HCT116 (cell line): Measurements from ENCODE around the gene LCLAT1. TPM values are rescaled to one million over a fixed set of nuclear protein-coding genes. Genes with fewer than 3 reads are reported as not detected.

Experiments
- ATAC-seq: fragments of 200-7000 bp; cut with Tn5 transposase; 2 replicates; pipeline ENCODE4 v1.9.1; 2020; ENCODE audit warnings: mild to moderate bottlenecking, moderate library complexity
- BruUV-seq: library from RNA; stranded (reverse); fragments of 400-500 nt; replicated peaks from 2 replicates; lab custom pipeline; 2021; lab: Mats Ljungman, UMichigan
- CTCF ChIA-PET: fragments of 300-600 bp; sonication (Branson Sonifier 250); formaldehyde crosslinking; loops from one replicate; lab custom pipeline; 2021; ENCODE audit warnings: antibody characterized with exemption; lab: Charles Lee
- POLR2A ChIA-PET: fragments of 300-600, 350-600 bp; sonication (Branson Sonifier 250); formaldehyde crosslinking; loops from one replicate; lab custom pipeline; 2021; ENCODE audit warnings: antibody characterized with exemption; lab: Charles Lee
- RAD21 ChIA-PET, 2 experiments: fragments of 300-600 bp; sonication (Branson Sonifier 250); formaldehyde crosslinking; loops; one replicate each; lab custom pipeline; 2023; ENCODE audit warnings: low total read pairs in 2 of 2; ENCODE audit not compliant: uncharacterized antibody in 2 of 2, unreplicated experiment in 2 of 2, low non-redundant PET in 1 of 2; lab: Charles Lee
- DNase-seq: peaks from one replicate; pipeline ENCODE4 v3.0.0-alpha.2; 2010; ENCODE audit warnings: low read depth, low spot score
- H2AFZ ChIP-seq: fragments of 200-600 bp; shearing (Covaris generic), sonication (generic); 2 replicates; pipeline ENCODE4 v1.6.1; 2017; ENCODE audit warnings: low read depth, mixed run types, mixed read lengths, antibody characterized with exemption, low read length; ENCODE audit not compliant: poor library complexity, severe bottlenecking
- H3K27ac ChIP-seq: 2 replicates; pipeline ENCODE4 v1.5.1; 2012; ENCODE audit warnings: low read depth, low read length
- H3K27me3 ChIP-seq: fragments of 200-600 bp; sonication (generic); 2 replicates; pipeline ENCODE4 v1.6.1; 2016; ENCODE audit warnings: mixed run types, low read length, mixed read lengths; ENCODE audit not compliant: insufficient read depth
- H3K36me3 ChIP-seq, 2 experiments: fragments of 200-500 bp in 1 of 2; fragments of 200-600 bp in 1 of 2; sonication (Bioruptor generic) in 1 of 2; sonication (generic) in 1 of 2; 2 replicates each; pipeline versions ENCODE4 v1.5.1 to v1.6.1; 2014 to 2016; ENCODE audit warnings: low read length in 2 of 2, inconsistent platforms in 1 of 2, mixed read lengths in 1 of 2, mixed run types in 1 of 2; ENCODE audit not compliant: insufficient read depth in 2 of 2, control insufficient read depth in 1 of 2
- H3K4me1 ChIP-seq, 2 experiments: fragments of 200-600 bp in 1 of 2; sonication (generic) in 1 of 2; 2 replicates each; pipeline versions ENCODE4 v1.5.1 to v1.6.1; 2012 to 2017; ENCODE audit warnings: low read length in 2 of 2, inconsistent platforms in 1 of 2, mild to moderate bottlenecking in 1 of 2, mixed read lengths in 1 of 2, mixed run types in 1 of 2, moderate library complexity in 1 of 2; ENCODE audit not compliant: insufficient read depth in 2 of 2, control insufficient read depth in 1 of 2
- H3K4me2 ChIP-seq: fragments of 200-600 bp; sonication (generic); 2 replicates; pipeline ENCODE4 v1.6.1; 2017; ENCODE audit warnings: mixed run types, low read length, mixed read lengths
- H3K4me3 ChIP-seq, 2 experiments: fragments of 200-600 bp in 1 of 2; sonication (generic) in 1 of 2; replicated peaks in 1 of 2; 2 replicates each; pipeline ENCODE4 v1.5.1; 2011 to 2016; ENCODE audit warnings: low read length in 2 of 2, control low read depth in 1 of 2, low read depth in 1 of 2, mild to moderate bottlenecking in 1 of 2, mixed read lengths in 1 of 2, mixed run types in 1 of 2
- H3K79me2 ChIP-seq: fragments of 200-600 bp; sonication (generic); 2 replicates; pipeline ENCODE4 v1.6.1; 2017; ENCODE audit warnings: mild to moderate bottlenecking, mixed run types, low read length, moderate library complexity, mixed read lengths; ENCODE audit not compliant: insufficient read depth
- H3K9ac ChIP-seq: fragments of 200-600 bp; sonication (generic); 2 replicates; pipeline ENCODE4 v1.6.1; 2016; ENCODE audit warnings: low read length, mixed read lengths
- H3K9me2 ChIP-seq: fragments of 200-600 bp; sonication (generic), shearing (Covaris generic); 2 replicates; pipeline ENCODE4 v1.6.1; 2017; ENCODE audit warnings: mixed run types, mild to moderate bottlenecking, moderate library complexity; ENCODE audit not compliant: insufficient read depth
- H3K9me3 ChIP-seq, 2 experiments: fragments of 200-500 bp in 1 of 2; fragments of 200-600 bp in 1 of 2; sonication (Bioruptor generic) in 1 of 2; sonication (generic) in 1 of 2; 2 replicates each; pipeline ENCODE4 v1.6.1; 2014 to 2017; ENCODE audit warnings: low read length in 2 of 2, mixed read lengths in 2 of 2, inconsistent platforms in 1 of 2, low read depth in 1 of 2, mild to moderate bottlenecking in 1 of 2, mixed run types in 1 of 2, moderate library complexity in 1 of 2; ENCODE audit not compliant: control insufficient read depth in 1 of 2, insufficient read depth in 1 of 2
- H4K20me1 ChIP-seq: fragments of 200-600 bp; sonication (generic), shearing (Covaris generic); 2 replicates; pipeline ENCODE4 v1.6.1; 2017; ENCODE audit warnings: mixed run types, mild to moderate bottlenecking, moderate library complexity; ENCODE audit not compliant: insufficient read depth
- ATF3 ChIP-seq: IDR thresholded peaks from 2 replicates; pipeline ENCODE4 v1.6.1; 2012
- CEBPB ChIP-seq: IDR thresholded peaks from 2 replicates; pipeline ENCODE4 v1.6.1; 2012; ENCODE audit warnings: low read depth
- CTCF ChIP-seq, 3 experiments: fragments of 200-600 bp in 1 of 3; sonication (generic) in 1 of 3; IDR thresholded peaks in 2 of 3; conservative IDR thresholded peaks in 1 of 3; 2 replicates each; pipeline ENCODE4 v1.5.1; 2012 to 2017; ENCODE audit warnings: low read depth in 2 of 3, low read length in 2 of 3, antibody characterized with exemption in 1 of 3, borderline replicate concordance in 1 of 3, control low read depth in 1 of 3, mild to moderate bottlenecking in 1 of 3, mixed read lengths in 1 of 3, mixed run types in 1 of 3, moderate library complexity in 1 of 3; ENCODE audit not compliant: insufficient read depth in 1 of 3
- EGR1 ChIP-seq: IDR thresholded peaks from 2 replicates; pipeline ENCODE4 v1.6.1; 2012; ENCODE audit warnings: low read depth
- EZH2 ChIP-seq: fragments of 200-600 bp; sonication (generic); IDR thresholded peaks from 2 replicates; pipeline ENCODE4 v1.6.1; 2017; ENCODE audit warnings: antibody characterized with exemption, mixed run types
- JUND ChIP-seq: IDR thresholded peaks from 2 replicates; pipeline ENCODE4 v1.6.1; 2012
- MAX ChIP-seq: IDR thresholded peaks from 2 replicates; pipeline ENCODE4 v1.6.1; 2012
- POLR2A ChIP-seq: IDR thresholded peaks from 2 replicates; pipeline ENCODE4 v1.7.0; 2011; ENCODE audit warnings: borderline replicate concordance; ENCODE audit not compliant: insufficient read depth, insufficient read length; ENCODE audit errors: extremely low read depth
- POLR2AphosphoS5 ChIP-seq: IDR thresholded peaks from 2 replicates; pipeline ENCODE4 v1.6.1; 2011; ENCODE audit warnings: mild to moderate bottlenecking, low read depth, low read length, moderate library complexity
- RAD21 ChIP-seq: IDR thresholded peaks from 2 replicates; pipeline ENCODE4 v1.6.1; 2012; ENCODE audit warnings: low read depth, mild to moderate bottlenecking
- SIN3A ChIP-seq: IDR thresholded peaks from 2 replicates; pipeline ENCODE4 v1.6.1; 2012; ENCODE audit warnings: low read depth
- TCF7L2 ChIP-seq: IDR thresholded peaks from 2 replicates; pipeline ENCODE4 v1.7.0; 2011; ENCODE audit warnings: borderline replicate concordance, inconsistent platforms; ENCODE audit not compliant: insufficient read depth, insufficient read length; ENCODE audit errors: extremely low read depth
- YY1 ChIP-seq: IDR thresholded peaks from 2 replicates; pipeline ENCODE4 v1.6.1; 2011; ENCODE audit warnings: low read length, low read depth, moderate library complexity, mild to moderate bottlenecking; ENCODE audit not compliant: insufficient replicate concordance; ENCODE audit errors: extremely low read depth
- ZBTB33 ChIP-seq: IDR thresholded peaks from 2 replicates; pipeline ENCODE4 v1.6.1; 2011; ENCODE audit warnings: mild to moderate bottlenecking, low read length, moderate library complexity; ENCODE audit not compliant: insufficient replicate concordance; ENCODE audit errors: extremely low read depth
- ZFX ChIP-seq: fragments of 450-650 bp; IDR thresholded peaks from 2 replicates; pipeline ENCODE4 v1.6.1; 2017
- ZNF274 ChIP-seq: fragments of 200-500 bp; sonication (Bioruptor generic); IDR thresholded peaks from 2 replicates; pipeline ENCODE4 v1.6.1; 2014; ENCODE audit warnings: mild to moderate bottlenecking, low read depth, low read length, inconsistent platforms
- intact Hi-C: fragments of 100-400 bp; cut with micrococcal nuclease; formaldehyde crosslinking; loops from 2 replicates; pipeline ENCODE4 v1.10.0; 2022
- total RNA-seq: library from RNA; stranded (reverse); gene quantifications from one replicate; pipeline ENCODE4 v1.2.1, GENCODE V29; 2021; ENCODE audit not compliant: unreplicated experiment

Gene LCLAT1
- total RNA-seq, 1 experiment from 2014 or later, result 36.2 TPM

GRCh38 chr2:30591186-30591585 is 144.1 kb downstream of the LCLAT1 start (continued):
- TF ChIP-seq CTCF (IDR thresholded peaks at IDR 0.05 in 2 of 3, conservative IDR thresholded peaks at IDR 0.05 in 1 of 3; ENCODE audit: borderline replicate concordance in 1 of 3, insufficient read depth in 1 of 3, low read depth in 2 of 3, low read length in 2 of 3), result no peak
- no peak for TF ChIP-seq EZH2
- no peak for TF ChIP-seq YY1
- TF ChIP-seq CEBPB, result no peak
- TF ChIP-seq TCF7L2, result no peak
- no peak for TF ChIP-seq MAX
- TF ChIP-seq POLR2AphosphoS5, result no peak
- TF ChIP-seq, all 23 proteins: peak for 0

GRCh38 chr2:30601375-30601774 is 154.3 kb downstream of the LCLAT1 start:
- no peak for DNase-seq
- ChIA-PET POLR2A (no interaction called here), CTCF (no interaction called here)

More at GRCh38 chr2:30601375-30601774, 154.3 kb downstream of the LCLAT1 start:
- no peak overlapping the region for H3K9ac ChIP-seq
- H2AFZ ChIP-seq, result no peak overlapping the region
- RAD21 ChIA-PET, result no interaction called here
- ATAC-seq, result no peak
- no peaks in the 10 kb centered on the region for H3K9me2 ChIP-seq
- no peaks in the 10 kb centered on the region for H4K20me1 ChIP-seq
- no peak for TF ChIP-seq JUND
- no peak for TF ChIP-seq SIN3A
- no peak for TF ChIP-seq EGR1
- TF ChIP-seq MAX, result no peak
- TF ChIP-seq POLR2AphosphoS5, result no peak
- TF ChIP-seq EZH2, result no peak
- no peak for TF ChIP-seq ZNF274
- no peak for TF ChIP-seq CTCF (IDR thresholded peaks at IDR 0.05 in 2 of 3, conservative IDR thresholded peaks at IDR 0.05 in 1 of 3; ENCODE audit: borderline replicate concordance in 1 of 3, insufficient read depth in 1 of 3, low read depth in 2 of 3, low read length in 2 of 3)
- TF ChIP-seq ZFX, result no peak
- no peak for TF ChIP-seq ZBTB33
- TF ChIP-seq POLR2A, result no peak
- TF ChIP-seq RAD21, result no peak
- no peak for TF ChIP-seq ATF3
- TF ChIP-seq, all 23 proteins: peak for 0
- Histone ChIP-seq H3K27me3 (no peaks in the 10 kb centered on the region), H3K27ac (no peak overlapping the region), H3K4me3 (no peak overlapping the region), H3K79me2 (peaks cover 7% of the 10 kb centered on the region; the same call in 1 of the 2 replicates), H3K4me1 (no peaks in the 10 kb centered on the region), H3K4me2 (no peak overlapping the region), H3K9me3 (no peaks in the 10 kb centered on the region), H3K36me3 (no peaks in the 10 kb centered on the region)
- BruUV-seq, result no TSS peak
- intact Hi-C loops, result no loop called here
